ENCODE results near the gene SORCS2. TPM values are rescaled to one million over a fixed set of nuclear protein-coding genes. Genes with fewer than 3 reads are reported as not detected.

Gene SORCS2
- polyA plus RNA-seq, 1 of the 3 experiments (the other 2 are of a cell fraction) = 1.6 TPM

- TF ChIP-seq RAD21 (IDR thresholded peaks at IDR 0.05; ENCODE audit: low read length) (no peak), MXI1 (IDR thresholded peaks at IDR 0.05; ENCODE audit: low read depth, low read length) (no peak), EP300 (IDR thresholded peaks at IDR 0.05; ENCODE audit: borderline replicate concordance in 1 of 2, low read depth in 1 of 2, low read length in 1 of 2) (no peak), YY1 (IDR thresholded peaks at IDR 0.05; ENCODE audit: low read depth) (no peak)
Measured at GRCh38 chr4:7275490-7276154, 83.3 kb downstream of the SORCS2 start (continued).

GRCh38 chr4:7276515-7276914 is 84.2 kb downstream of the SORCS2 start:
- Histone ChIP-seq H3F3A (replicated peaks; ENCODE audit: insufficient read depth) (no peaks in the 10 kb centered on the region), H3K4me1 (ENCODE audit: control insufficient read depth in 1 of 2, insufficient read depth in 2 of 2, low read depth in 1 of 2, low read length in 1 of 2) (peaks cover 0 to 9% of the 10 kb centered on the region in 2 experiments; a peak in 1 of 4 replicates), H2AFZ (ENCODE audit: low read depth) (no peak overlapping the region), H3K9me2 (no peaks in the 10 kb centered on the region), H3K27me3 (ENCODE audit: insufficient read depth) (no peaks in the 10 kb centered on the region), H4K20me1 (ENCODE audit: insufficient read depth) (no peaks in the 10 kb centered on the region), H3K36me3 (replicated peaks in 1 of 2; ENCODE audit: control insufficient read depth in 1 of 2, insufficient read depth in 2 of 2, low read length in 1 of 2) (no peaks in the 10 kb centered on the region), H3K9me3 (no peaks in the 10 kb centered on the region), H3K9ac (no peak overlapping the region), H3K4me3 (ENCODE audit: low read depth in 2 of 2, low read length in 1 of 2) (no peak overlapping the region), H3K4me2 (no peak overlapping the region), H3K79me2 (ENCODE audit: insufficient read depth) (no peaks in the 10 kb centered on the region), H3K27ac (ENCODE audit: low read depth in 2 of 2, low read length in 1 of 2) (no peak overlapping the region)
- POLR2A ChIA-PET = no interaction called here
- no peak for DNase-seq
- TF ChIP-seq TEAD4 (IDR thresholded peaks at IDR 0.05; ENCODE audit: borderline replicate concordance, insufficient read depth) = no peak
- TF ChIP-seq POLR2AphosphoS5 (IDR thresholded peaks at IDR 0.05; ENCODE audit: low read depth, low read length) = no peak
- CTCF ChIA-PET = interaction anchor here (0.6 to 2.3 kb wide), 7 partner anchors 17 to 523 kb away, joined by 3 to 11 read pairs (median 5); partner anchors contain the start of gene SORCS2
- WGBS (ENCODE audit: low lambda C conversion rate) = 81% methylated on average over 5 of the region's 11 CpGs

- Histone ChIP-seq H3K79me2 (ENCODE audit: insufficient read depth) (no peaks in the 10 kb centered on the region), H3K4me3 (ENCODE audit: low read depth in 2 of 2, low read length in 1 of 2) (no peak overlapping the region), H3K9me2 (no peaks in the 10 kb centered on the region), H3K4me2 (no peak overlapping the region), H3K36me3 (replicated peaks in 1 of 2; ENCODE audit: control insufficient read depth in 1 of 2, insufficient read depth in 2 of 2, low read length in 1 of 2) (no peaks in the 10 kb centered on the region), H3K27ac (ENCODE audit: low read depth in 2 of 2, low read length in 1 of 2) (no peak overlapping the region), H2AFZ (ENCODE audit: low read depth) (no peak overlapping the region), H3F3A (replicated peaks; ENCODE audit: insufficient read depth) (no peaks in the 10 kb centered on the region), H3K9me3 (no peaks in the 10 kb centered on the region), H4K20me1 (ENCODE audit: insufficient read depth) (no peaks in the 10 kb centered on the region), H3K9ac (no peak overlapping the region), H3K4me1 (ENCODE audit: control insufficient read depth in 1 of 2, insufficient read depth in 2 of 2, low read depth in 1 of 2, low read length in 1 of 2) (peaks cover 0 to 21% of the 10 kb centered on the region in 2 experiments; a peak in 1 of 4 replicates), H3K27me3 (ENCODE audit: insufficient read depth) (no peaks in the 10 kb centered on the region)
- DNase-seq = no peak
- ChIA-PET CTCF (interaction anchor here (0.6 to 2.3 kb wide), 7 partner anchors 18 to 182 kb away, joined by 3 to 10 read pairs (median 4); partner anchors contain the start of gene SORCS2), POLR2A (no interaction called here)
- WGBS (ENCODE audit: low lambda C conversion rate) = 93% methylated on average over 9 of the region's 14 CpGs
- TF ChIP-seq MEF2A (IDR thresholded peaks at IDR 0.05; ENCODE audit: borderline replicate concordance, low read depth) (no peak), RXRA (IDR thresholded peaks at IDR 0.05; ENCODE audit: borderline replicate concordance, low read depth) (no peak), YY1 (IDR thresholded peaks at IDR 0.05; ENCODE audit: low read depth) (no peak), TAF1 (IDR thresholded peaks at IDR 0.05; ENCODE audit: borderline replicate concordance, low read depth, low read length) (no peak), PBX3 (IDR thresholded peaks at IDR 0.05) (no peak), CHD2 (IDR thresholded peaks at IDR 0.05; ENCODE audit: low read length, partially characterized antibody) (no peak), RCOR1 (IDR thresholded peaks at IDR 0.05; ENCODE audit: low read length) (no peak), FOXM1 (IDR thresholded peaks at IDR 0.05; ENCODE audit: low read depth) (no peak), IRF3 (IDR thresholded peaks at IDR 0.05; ENCODE audit: low read depth, low read length) (no peak), POLR2AphosphoS5 (IDR thresholded peaks at IDR 0.05; ENCODE audit: low read depth, low read length) (no peak), SIN3A (IDR thresholded peaks at IDR 0.05; ENCODE audit: borderline replicate concordance, low read depth, low read length) (no peak), REST (IDR thresholded peaks at IDR 0.05; ENCODE audit: low read depth, low read length) (no peak), NRF1 (IDR thresholded peaks at IDR 0.05; ENCODE audit: low read depth, low read length) (no peak)
Measured at GRCh38 chr4:7278071-7278765, 85.9 kb downstream of the SORCS2 start.

Measured in SK-N-SH (cell line).